HG02678 (cell line): ENCODE data around the gene ULK2.
"Not testable (repeated sequence)": the region's sequence is repeated elsewhere in the genome, so short reads cannot be mapped to it uniquely, and the experiment has no call there.

ENCODE experiments used
- ATAC-seq: cut with Tn5 transposase; IDR thresholded peaks from one replicate; pipeline ENCODE4 v1.9.1; 2021; ENCODE audit warnings: mild to moderate bottlenecking, moderate library complexity; ENCODE audit not compliant: unreplicated experiment

ULK2 gene

GRCh38 chr17:19868079-19868395 lies 301 bp upstream of the ULK2 start:
- ATAC-seq = no peak

- peak; percentile 48 for ATAC-seq
These were observed 732 bp downstream of the ULK2 start for GRCh38 chr17:19867079-19867328.

GRCh38 chr17:19865021-19865420 lies 2.7 kb downstream of the ULK2 start:
- no peak for ATAC-seq

- ATAC-seq = not testable (repeated sequence)
These were observed 7.0 kb downstream of the ULK2 start for GRCh38 chr17:19860647-19861177.

- ATAC-seq = no peak
These were observed 10.1 kb downstream of the ULK2 start for GRCh38 chr17:19857640-19858039.

GRCh38 chr17:19833914-19834313 lies 33.8 kb downstream of the ULK2 start:
- no peak for ATAC-seq

- ATAC-seq = no peak
These were observed 37.7 kb downstream of the ULK2 start for GRCh38 chr17:19830061-19830460.

- no peak for ATAC-seq
These were observed 55.3 kb downstream of the ULK2 start for GRCh38 chr17:19812407-19812806.

GRCh38 chr17:19805006-19805405 lies 62.7 kb downstream of the ULK2 start:
- no peak for ATAC-seq

- no peak for ATAC-seq
These were observed 67.2 kb downstream of the ULK2 start for GRCh38 chr17:19800571-19800970.

GRCh38 chr17:19799796-19800195 lies 67.9 kb downstream of the ULK2 start:
- no peak for ATAC-seq

GRCh38 chr17:19796457-19796856 lies 71.3 kb downstream of the ULK2 start:
- ATAC-seq = no peak

GRCh38 chr17:19791918-19792550 lies 75.7 kb downstream of the ULK2 start:
- no peak for ATAC-seq

- ATAC-seq = no peak
These were observed 79.9 kb downstream of the ULK2 start for GRCh38 chr17:19787733-19788357.

- no peak for ATAC-seq
These were observed 81.9 kb downstream of the ULK2 start for GRCh38 chr17:19785854-19786253.

- no peak for ATAC-seq
These were observed 86.0 kb downstream of the ULK2 start for GRCh38 chr17:19781488-19782458.

GRCh38 chr17:19780846-19781245 lies 86.9 kb downstream of the ULK2 start:
- ATAC-seq = no peak

GRCh38 chr17:19773534-19773933 lies 94.2 kb downstream of the ULK2 start:
- no peak for ATAC-seq

GRCh38 chr17:19771971-19772630 lies 95.6 kb downstream of the ULK2 start:
- no peak for ATAC-seq

- no peak for ATAC-seq
These were observed 96.6 kb downstream of the ULK2 start for GRCh38 chr17:19770985-19771735.
